Measurements from ENCODE around the gene SLC25A12. TPM values are rescaled to one million over a fixed set of nuclear protein-coding genes. Genes with fewer than 3 reads are reported as not detected.
"Not testable (repeated sequence)": the region's sequence is repeated elsewhere in the genome, so short reads cannot be mapped to it uniquely, and the experiment has no call there.

The SLC25A12 gene
- polyA plus RNA-seq, 3 donors: 6.5 to 8.8 (median 7.0) TPM

DNA sequence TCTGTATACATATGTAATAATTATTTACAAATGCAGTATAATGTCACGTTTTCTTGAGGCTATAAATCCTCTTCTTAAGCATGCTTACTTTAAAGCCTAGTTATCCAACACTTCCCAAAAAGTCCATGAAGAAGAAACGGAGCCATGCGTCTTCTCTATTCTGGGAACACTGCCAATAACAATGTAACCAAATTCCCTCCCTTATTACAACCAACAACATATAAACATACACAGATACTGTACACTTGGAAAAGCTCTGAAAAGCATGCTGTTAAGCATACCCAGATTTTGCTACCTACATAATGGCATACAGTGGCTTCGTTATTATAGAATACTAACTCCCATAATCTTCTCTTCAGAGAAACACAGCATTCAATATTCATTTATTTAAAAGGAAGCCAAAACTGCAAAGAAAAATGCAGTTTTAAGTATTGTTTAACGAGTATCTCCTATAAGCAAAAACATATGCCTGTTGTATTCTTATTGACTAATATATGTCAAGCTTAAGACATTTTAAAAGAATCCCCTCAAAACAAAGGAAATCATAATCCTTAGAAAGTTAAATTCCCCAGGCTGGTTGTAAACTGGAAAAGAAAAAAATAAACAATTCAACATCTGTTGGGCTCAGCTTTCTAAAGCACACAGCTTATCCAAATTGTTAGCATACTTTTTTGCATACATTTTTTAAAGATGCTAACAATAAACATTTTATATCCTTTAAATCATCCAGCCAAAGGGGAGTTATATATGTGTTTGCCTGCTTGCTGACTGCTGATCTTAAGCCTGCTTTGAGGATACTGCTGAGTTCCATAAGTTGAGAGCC, 83.4 kb downstream of the SLC25A12 start:
- WGBS (ENCODE audit: insufficient coverage): no CpG with 5 or more reads among the region's 5 CpGs
- no peaks in the 10 kb centered on the region for H3K79me2 ChIP-seq (ENCODE audit: insufficient read depth, low read length)
- no peak overlapping the region for H3K4me3 Mint-ChIP-seq

DNA sequence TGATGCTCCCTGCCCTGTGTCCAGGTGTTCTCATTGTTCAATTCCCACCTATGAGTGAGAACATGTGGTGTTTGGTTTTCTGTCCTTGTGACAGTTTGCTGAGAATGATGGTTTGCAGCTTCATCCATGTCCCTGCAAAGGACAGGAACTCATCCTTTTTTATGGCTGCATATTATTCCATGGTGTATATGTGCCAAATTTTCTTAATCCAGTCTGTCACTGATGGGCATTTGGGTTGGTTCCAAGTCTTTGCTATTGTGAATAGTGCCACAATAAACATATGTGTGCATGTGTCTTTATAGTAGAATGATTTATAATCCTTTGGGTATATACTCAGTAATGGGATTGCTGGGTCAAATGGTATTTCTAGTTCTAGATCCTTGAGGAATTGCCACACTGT, 85.2 kb downstream of the SLC25A12 start:
- H3K4me3 ChIP-seq (replicated peaks in 1 of 3; ENCODE audit: low read depth in 2 of 3, low read length in 3 of 3); H3K27me3 ChIP-seq (ENCODE audit: control insufficient read depth in 2 of 2, insufficient read depth in 2 of 2, low read length in 2 of 2); H3K27ac Mint-ChIP-seq; H3K4me3 Mint-ChIP-seq; H3K79me2 ChIP-seq (ENCODE audit: insufficient read depth, low read length); H3K9me3 ChIP-seq (replicated peaks in 1 of 2; ENCODE audit: control insufficient read depth in 1 of 2, insufficient read depth in 1 of 2, low read length in 2 of 2); H3K27ac ChIP-seq (ENCODE audit: low read depth in 1 of 2, low read length in 2 of 2); intact Hi-C loops (cut with micrococcal nuclease); H3K4me1 ChIP-seq (ENCODE audit: control insufficient read depth in 1 of 2, insufficient read depth in 2 of 2, low read length in 2 of 2); H3K4me2 ChIP-seq (replicated peaks; ENCODE audit: extremely low read depth, low read length, poor library complexity, severe bottlenecking); H4K20me1 ChIP-seq (ENCODE audit: insufficient read depth, low read length); H3K27me3 Mint-ChIP-seq (ENCODE audit: low read depth in 3 of 3); H3K9ac ChIP-seq (ENCODE audit: insufficient read depth, low read length, poor library complexity, severe bottlenecking); H2AFZ ChIP-seq (ENCODE audit: insufficient read depth, low read depth, low read length, poor library complexity, severe bottlenecking); DNase-seq; H3K9me3 Mint-ChIP-seq; H3K4me1 Mint-ChIP-seq: not testable (repeated sequence)
- H3K36me3 ChIP-seq (replicated peaks in 1 of 2; ENCODE audit: control insufficient read depth in 1 of 2, insufficient read depth in 2 of 2, low read length in 2 of 2): peaks cover 12 to 77% of the 10 kb centered on the region in 2 donors
- peaks cover 46 to 68% of the 10 kb centered on the region in 2 donors for H3K36me3 Mint-ChIP-seq

More for the DNA sequence above, 83.4 kb downstream of the SLC25A12 start:
- Mint-ChIP-seq H3K9me3 (no peaks in the 10 kb centered on the region), H3K27ac (no peak overlapping the region), H3K36me3 (peaks cover 49 to 71% of the 10 kb centered on the region in 2 donors), H3K27me3 (ENCODE audit: low read depth in 3 of 3) (no peaks in the 10 kb centered on the region), H3K4me1 (no peaks in the 10 kb centered on the region)
- Histone ChIP-seq H3K4me3 (replicated peaks in 1 of 3; ENCODE audit: low read depth in 2 of 3, low read length in 3 of 3) (no peak overlapping the region), H3K27me3 (ENCODE audit: control insufficient read depth in 2 of 2, insufficient read depth in 2 of 2, low read length in 2 of 2) (no peaks in the 10 kb centered on the region), H3K4me2 (replicated peaks; ENCODE audit: extremely low read depth, low read length, poor library complexity, severe bottlenecking) (no peak overlapping the region), H3K9me3 (replicated peaks in 1 of 2; ENCODE audit: control insufficient read depth in 1 of 2, insufficient read depth in 1 of 2, low read length in 2 of 2) (no peaks in the 10 kb centered on the region), H3K36me3 (replicated peaks in 1 of 2; ENCODE audit: control insufficient read depth in 1 of 2, insufficient read depth in 2 of 2, low read length in 2 of 2) (peaks cover 7 to 78% of the 10 kb centered on the region in 2 donors), H4K20me1 (ENCODE audit: insufficient read depth, low read length) (no peaks in the 10 kb centered on the region), H2AFZ (ENCODE audit: insufficient read depth, low read depth, low read length, poor library complexity, severe bottlenecking) (no peak overlapping the region), H3K27ac (ENCODE audit: low read depth in 1 of 2, low read length in 2 of 2) (no peak overlapping the region), H3K4me1 (ENCODE audit: control insufficient read depth in 1 of 2, insufficient read depth in 2 of 2, low read length in 2 of 2) (no peaks in the 10 kb centered on the region), H3K9ac (ENCODE audit: insufficient read depth, low read length, poor library complexity, severe bottlenecking) (no peak overlapping the region)
- DNase-seq: no peak
- intact Hi-C loops (cut with micrococcal nuclease): no loop called here
- TF ChIP-seq, protein P1, sequence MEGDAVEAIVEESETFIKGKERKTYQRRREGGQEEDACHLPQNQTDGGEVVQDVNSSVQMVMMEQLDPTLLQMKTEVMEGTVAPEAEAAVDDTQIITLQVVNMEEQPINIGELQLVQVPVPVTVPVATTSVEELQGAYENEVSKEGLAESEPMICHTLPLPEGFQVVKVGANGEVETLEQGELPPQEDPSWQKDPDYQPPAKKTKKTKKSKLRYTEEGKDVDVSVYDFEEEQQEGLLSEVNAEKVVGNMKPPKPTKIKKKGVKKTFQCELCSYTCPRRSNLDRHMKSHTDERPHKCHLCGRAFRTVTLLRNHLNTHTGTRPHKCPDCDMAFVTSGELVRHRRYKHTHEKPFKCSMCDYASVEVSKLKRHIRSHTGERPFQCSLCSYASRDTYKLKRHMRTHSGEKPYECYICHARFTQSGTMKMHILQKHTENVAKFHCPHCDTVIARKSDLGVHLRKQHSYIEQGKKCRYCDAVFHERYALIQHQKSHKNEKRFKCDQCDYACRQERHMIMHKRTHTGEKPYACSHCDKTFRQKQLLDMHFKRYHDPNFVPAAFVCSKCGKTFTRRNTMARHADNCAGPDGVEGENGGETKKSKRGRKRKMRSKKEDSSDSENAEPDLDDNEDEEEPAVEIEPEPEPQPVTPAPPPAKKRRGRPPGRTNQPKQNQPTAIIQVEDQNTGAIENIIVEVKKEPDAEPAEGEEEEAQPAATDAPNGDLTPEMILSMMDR (IDR thresholded peaks at IDR 0.05): no peak

All from CD14-positive monocyte (primary cell).